ENCODE results near the gene GPR61.
A peak's percentile ranks its signal among the peaks of the same experiment; 100 is the strongest.

- peak; percentile 96 to 98 for TF ChIP-seq POLR2A (IDR thresholded peaks at IDR 0.05)
- TF ChIP-seq CTCF (IDR thresholded peaks at IDR 0.05) = no peak
- TF ChIP-seq EP300 (IDR thresholded peaks at IDR 0.05) = peak; percentile 74 to 99
Observed at GRCh38 chr1:109548321-109549267, 8.9 kb downstream of the GPR61 start, which contains the start of gene GNAI3.

Measured in tibial nerve (tissue), 4 donors.